ENCODE data around the gene TWF1.
"Not testable (repeated sequence)": the region's sequence is repeated elsewhere in the genome, so short reads cannot be mapped to it uniquely, and the experiment has no call there.

Gene TWF1

GRCh38 chr12:43797561-43798217 lies 8.4 kb downstream of the TWF1 start:
- no peak for DNase-seq

GRCh38 chr12:43795716-43796280 lies 10.3 kb downstream of the TWF1 start:
- DNase-seq: no peak

DNA sequence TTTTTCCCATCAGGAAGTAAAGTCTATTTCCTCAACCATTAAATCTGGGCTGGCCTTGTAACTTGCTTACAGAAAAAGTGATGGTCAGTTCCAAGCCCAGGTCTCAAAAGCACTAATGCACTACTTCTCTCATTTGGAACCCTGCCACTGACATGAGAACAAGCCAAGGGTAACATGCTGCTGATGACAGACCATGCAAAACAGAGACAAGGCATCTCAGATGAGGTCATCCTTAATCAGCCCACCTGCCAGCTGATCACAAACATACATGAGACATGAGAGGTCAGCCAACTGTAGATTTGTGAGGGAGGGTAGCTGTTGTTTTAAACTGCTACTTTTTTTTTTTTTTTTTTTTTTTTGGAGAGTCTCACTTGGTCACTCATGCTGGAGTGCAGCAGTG lies 16.2 kb downstream of the TWF1 start:
- no peak for DNase-seq

DNA sequence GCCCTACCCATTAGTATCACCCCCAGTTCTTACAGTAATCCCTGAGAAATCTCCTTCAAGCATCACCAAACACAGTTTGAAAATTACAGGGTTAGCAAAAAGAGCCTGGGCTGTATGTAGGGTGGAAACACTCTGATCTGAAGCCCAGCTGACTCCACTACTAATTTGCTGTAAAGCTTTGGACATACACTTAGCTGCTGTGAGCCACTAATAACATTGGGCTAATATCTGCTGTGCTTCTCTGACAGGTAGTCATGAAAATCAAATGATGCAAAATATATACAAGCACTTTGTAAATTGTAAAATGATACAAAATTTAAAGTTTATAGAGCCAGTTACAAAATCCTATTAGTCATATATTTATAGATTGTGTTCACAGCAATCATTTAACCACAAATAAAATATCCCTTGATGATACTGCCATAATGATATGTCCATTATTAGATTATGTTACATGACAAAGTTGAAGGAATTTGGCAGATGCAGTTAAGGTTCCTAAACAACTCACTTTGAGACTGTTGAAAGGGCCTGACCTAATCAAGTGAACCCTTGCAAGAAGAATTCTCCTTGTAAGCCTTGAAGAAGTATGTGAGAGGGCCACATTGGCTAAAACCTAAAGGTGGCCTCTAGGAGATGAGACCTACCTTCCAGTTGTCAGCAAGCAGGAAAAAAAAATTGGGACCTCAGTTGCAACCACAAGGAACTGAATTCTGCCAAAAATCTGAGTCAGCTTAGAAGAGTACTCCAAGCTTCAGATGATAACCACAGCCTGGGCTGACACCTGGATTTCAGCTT lies 19.0 kb downstream of the TWF1 start:
- DNase-seq: no peak

DNA sequence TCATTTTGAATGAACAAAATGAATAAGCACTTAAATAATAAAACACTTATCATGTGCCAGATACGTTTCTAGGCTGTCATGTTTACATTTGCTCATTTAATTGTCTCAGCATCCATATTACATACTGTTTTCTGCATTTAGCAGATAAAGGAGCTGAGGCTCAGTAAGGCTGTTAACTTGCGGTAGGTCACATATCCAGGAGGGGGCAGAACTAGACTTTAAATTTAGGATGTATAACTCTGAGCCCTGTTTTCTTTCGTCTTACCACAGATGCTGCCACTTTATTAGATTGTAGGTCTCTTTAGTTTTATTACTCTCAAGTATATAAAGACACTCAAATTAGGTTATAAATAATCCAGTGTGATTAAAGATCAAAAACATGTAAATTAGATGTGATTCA lies 29.6 kb downstream of the TWF1 start:
- no peak for DNase-seq

- DNase-seq: no peak
Measured at GRCh38 chr12:43766291-43766690, 39.8 kb downstream of the TWF1 start.

DNA sequence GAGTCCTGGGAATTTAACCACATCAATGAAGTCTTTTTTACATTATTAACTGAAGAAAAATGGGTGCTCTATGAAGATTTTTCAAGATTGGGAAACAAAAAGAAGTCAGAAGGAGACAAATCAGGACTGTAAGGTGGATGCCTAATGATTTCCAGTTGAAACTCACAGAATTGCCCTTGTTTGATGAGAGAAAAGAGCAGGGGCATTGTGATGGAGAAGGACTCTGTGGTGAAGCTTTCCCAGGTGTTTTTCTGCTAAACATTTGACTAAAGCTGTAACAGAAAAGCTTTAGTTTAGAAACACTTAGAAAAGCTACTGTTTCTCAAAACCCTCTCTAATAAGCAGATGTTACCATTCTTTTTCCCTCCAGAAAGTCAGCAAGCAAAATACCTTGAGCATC lies 41.6 kb downstream of the TWF1 start:
- no peak for DNase-seq

DNA sequence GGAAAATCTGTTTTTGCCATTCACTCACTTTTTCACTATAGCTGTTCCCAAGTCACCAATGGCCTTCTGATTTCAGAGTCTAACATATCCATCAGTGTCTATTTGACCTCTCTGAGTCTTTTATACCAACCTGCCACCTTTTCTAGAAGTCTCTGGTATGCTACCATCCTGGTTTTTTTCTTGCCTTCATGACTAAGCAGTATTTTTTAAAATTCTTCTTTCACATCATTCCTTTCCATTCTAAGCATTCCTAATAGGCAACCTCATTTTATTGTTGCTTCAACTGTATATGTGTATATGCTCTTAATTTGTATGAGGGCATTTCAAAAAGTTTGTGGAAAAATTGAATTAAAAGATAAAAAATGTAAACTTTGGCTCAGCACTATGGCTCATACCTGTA lies 42.3 kb downstream of the TWF1 start:
- no peak for DNase-seq

DNA sequence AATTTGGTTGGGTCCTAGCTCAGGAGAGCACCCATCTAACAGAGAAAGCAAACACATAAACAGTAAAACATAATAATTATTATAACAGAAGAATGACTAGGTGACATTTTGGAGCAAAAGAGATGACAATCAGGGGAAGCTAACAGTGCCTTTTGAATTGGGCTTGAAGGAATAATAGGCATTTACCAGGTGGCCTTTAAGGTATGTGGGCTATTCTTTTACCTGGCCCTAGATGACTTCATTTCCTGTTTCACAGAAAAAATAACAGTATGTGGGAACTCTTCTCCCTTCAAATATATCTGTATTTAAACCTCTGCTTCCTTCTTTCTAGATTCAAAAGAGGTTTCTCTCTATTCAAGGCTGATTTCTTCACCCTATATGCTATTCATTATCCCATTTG lies 43.5 kb downstream of the TWF1 start:
- DNase-seq: no peak

- no peak for DNase-seq
Measured at GRCh38 chr12:43761500-43761899, 44.6 kb downstream of the TWF1 start.

- DNase-seq: no peak
Measured at GRCh38 chr12:43760396-43760795, 45.7 kb downstream of the TWF1 start.

- DNase-seq: peak; percentile 93
Measured at GRCh38 chr12:43758728-43759563, 47.2 kb downstream of the TWF1 start, which contains the start of the genes IRAK4 and PUS7L. Gene IRAK4, plus strand, starts transcription at chr12:43758951. Its CDS starts 9,161 bp downstream, at chr12:43768112. Gene PUS7L, minus strand, starts transcription at chr12:43758790. Its CDS starts 3,545 bp downstream, at chr12:43755245.

- DNase-seq: no peak
Measured at GRCh38 chr12:43758247-43758727, 47.8 kb downstream of the TWF1 start.

GRCh38 chr12:43754015-43754414 lies 52.1 kb downstream of the TWF1 start:
- DNase-seq: no peak

- DNase-seq: not testable (repeated sequence)
Measured at GRCh38 chr12:43751360-43751759, 54.8 kb downstream of the TWF1 start.

DNA sequence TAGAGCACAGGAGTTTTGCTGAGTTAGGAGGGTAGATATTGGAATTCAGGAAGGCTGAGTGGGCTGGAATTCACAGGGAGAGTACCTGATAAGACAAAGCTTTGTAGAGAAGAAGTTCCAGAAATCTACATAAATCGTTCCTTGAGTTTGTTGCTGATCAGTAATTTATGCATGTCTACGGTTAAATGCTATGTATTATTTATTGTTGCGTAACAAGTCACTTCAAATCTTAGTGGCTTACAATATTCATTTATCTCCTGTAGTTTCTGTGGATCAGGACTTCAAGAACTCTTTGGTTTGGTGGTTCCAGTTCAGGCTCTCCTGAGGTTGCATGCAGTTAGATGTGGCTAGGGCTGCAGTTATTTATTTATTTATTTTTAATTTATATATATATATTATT lies 55.3 kb downstream of the TWF1 start:
- DNase-seq: no peak

DNA sequence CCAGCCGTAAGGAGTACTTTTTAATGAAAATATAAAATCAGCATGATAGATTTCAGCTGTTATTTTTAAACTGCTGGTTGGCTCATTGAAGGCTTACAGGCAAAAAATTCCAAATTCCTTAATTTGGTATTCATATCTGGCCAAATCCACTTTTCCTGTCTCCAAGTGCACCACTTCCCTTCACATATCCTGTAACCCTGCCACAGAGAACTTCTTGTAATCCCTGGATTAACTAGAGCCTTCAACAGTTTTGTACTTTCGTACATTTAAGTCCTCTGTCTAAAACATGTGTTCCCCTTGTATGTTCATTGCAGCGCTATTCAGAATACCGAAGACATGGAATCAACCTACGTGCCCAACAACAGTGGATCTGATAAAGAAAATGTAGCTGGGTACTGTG lies 57.1 kb downstream of the TWF1 start:
- DNase-seq: no peak

DNA sequence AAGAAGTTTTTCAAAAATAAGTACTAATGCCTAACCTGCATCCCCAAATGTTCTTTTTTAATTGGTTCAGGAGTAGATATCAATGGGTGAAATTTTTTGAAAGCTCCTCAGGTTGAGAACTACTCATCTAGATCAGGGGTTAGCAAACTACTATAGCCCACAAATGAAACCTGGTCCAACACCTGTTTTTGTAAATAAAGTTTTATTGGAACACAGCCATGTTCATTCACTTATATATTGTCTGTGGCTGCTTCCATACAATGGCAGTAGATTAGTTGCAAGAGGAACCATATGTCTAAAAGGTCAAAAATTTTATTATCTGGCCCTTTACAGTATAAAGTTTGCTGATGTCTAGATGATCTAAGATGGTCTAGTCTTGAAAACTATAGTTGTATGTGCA lies 61.3 kb downstream of the TWF1 start:
- no peak for DNase-seq

Data from effector CD4-positive, alpha-beta T cell (primary cell).